C4-2B (cell line): ENCODE results near the gene TYK2.

Experiments
- ZFX ChIP-seq: fragments of 450-650 bp; IDR thresholded peaks from 2 replicates; pipeline ENCODE4 v1.6.1; 2017
- TF ChIP-seq, protein P1 (sequence below): fragments of 450-650 bp; conservative IDR thresholded peaks from 2 replicates; pipeline ENCODE4 v1.5.1; 2017; ENCODE audit warnings: mild to moderate bottlenecking

DNA sequence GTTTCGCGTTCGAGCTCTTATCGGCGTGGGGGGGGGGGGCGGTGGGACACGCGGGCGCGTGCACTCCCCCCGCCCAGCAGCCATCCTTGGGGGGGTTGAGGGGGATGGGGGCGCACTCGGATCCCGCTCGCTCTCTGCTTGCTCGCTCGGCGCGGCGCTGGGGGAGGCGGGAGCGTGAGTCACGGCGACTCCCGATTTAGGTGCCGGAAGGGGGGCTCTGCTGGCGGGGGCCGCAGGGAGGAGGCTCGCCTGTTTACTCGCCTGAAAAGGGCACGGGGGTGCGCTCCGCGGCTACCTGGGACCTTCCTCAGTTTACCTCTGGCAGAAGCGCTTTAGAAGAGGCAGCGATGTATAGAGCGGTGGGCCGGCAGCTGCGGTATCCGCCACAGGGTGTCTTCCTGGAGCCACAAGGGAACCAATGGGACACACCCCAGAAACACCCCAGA, 38.9 kb upstream of the TYK2 start:
- TF ChIP-seq, protein P1, sequence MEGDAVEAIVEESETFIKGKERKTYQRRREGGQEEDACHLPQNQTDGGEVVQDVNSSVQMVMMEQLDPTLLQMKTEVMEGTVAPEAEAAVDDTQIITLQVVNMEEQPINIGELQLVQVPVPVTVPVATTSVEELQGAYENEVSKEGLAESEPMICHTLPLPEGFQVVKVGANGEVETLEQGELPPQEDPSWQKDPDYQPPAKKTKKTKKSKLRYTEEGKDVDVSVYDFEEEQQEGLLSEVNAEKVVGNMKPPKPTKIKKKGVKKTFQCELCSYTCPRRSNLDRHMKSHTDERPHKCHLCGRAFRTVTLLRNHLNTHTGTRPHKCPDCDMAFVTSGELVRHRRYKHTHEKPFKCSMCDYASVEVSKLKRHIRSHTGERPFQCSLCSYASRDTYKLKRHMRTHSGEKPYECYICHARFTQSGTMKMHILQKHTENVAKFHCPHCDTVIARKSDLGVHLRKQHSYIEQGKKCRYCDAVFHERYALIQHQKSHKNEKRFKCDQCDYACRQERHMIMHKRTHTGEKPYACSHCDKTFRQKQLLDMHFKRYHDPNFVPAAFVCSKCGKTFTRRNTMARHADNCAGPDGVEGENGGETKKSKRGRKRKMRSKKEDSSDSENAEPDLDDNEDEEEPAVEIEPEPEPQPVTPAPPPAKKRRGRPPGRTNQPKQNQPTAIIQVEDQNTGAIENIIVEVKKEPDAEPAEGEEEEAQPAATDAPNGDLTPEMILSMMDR = no peak
- no peak for TF ChIP-seq ZFX
